ENCODE results near the gene VCL.
A peak's percentile ranks its signal among the peaks of the same experiment; 100 is the strongest.

VCL gene

GRCh38 chr10:74118804-74119203 is 120.9 kb downstream of the VCL start:
- Histone ChIP-seq H3K4me3 (ENCODE audit: severe bottlenecking) (no peak overlapping the region), H3K36me3 (ENCODE audit: low read depth) (peaks cover 89% of the 10 kb centered on the region), H3K27me3 (ENCODE audit: insufficient read depth, poor library complexity, severe bottlenecking) (no peaks in the 10 kb centered on the region), H3K4me1 (ENCODE audit: insufficient read depth, poor library complexity, severe bottlenecking) (peaks cover 11% of the 10 kb centered on the region), H3K27ac (ENCODE audit: poor library complexity, severe bottlenecking) (peak overlapping the region; percentile 67), H3K9me3 (ENCODE audit: severe bottlenecking) (no peaks in the 10 kb centered on the region)
- no peak for TF ChIP-seq CTCF (IDR thresholded peaks at IDR 0.05; ENCODE audit: poor library complexity, severe bottlenecking)
- ATAC-seq (ENCODE audit: low read depth) (peak; percentile 86), DNase-seq (ENCODE audit: low spot score) (no peak)

- DNase-seq (ENCODE audit: low spot score) (no peak), ATAC-seq (ENCODE audit: low read depth) (no peak)
- Histone ChIP-seq H3K9me3 (ENCODE audit: severe bottlenecking) (no peaks in the 10 kb centered on the region), H3K4me1 (ENCODE audit: insufficient read depth, poor library complexity, severe bottlenecking) (peaks cover 11% of the 10 kb centered on the region), H3K36me3 (ENCODE audit: low read depth) (peaks cover 89% of the 10 kb centered on the region), H3K4me3 (ENCODE audit: severe bottlenecking) (no peak overlapping the region), H3K27ac (ENCODE audit: poor library complexity, severe bottlenecking) (no peak overlapping the region), H3K27me3 (ENCODE audit: insufficient read depth, poor library complexity, severe bottlenecking) (no peaks in the 10 kb centered on the region)
- no peak for TF ChIP-seq CTCF (IDR thresholded peaks at IDR 0.05; ENCODE audit: poor library complexity, severe bottlenecking)
Observed at GRCh38 chr10:74120911-74121310, 123.0 kb downstream of the VCL start.

- no peak for TF ChIP-seq CTCF (IDR thresholded peaks at IDR 0.05; ENCODE audit: poor library complexity, severe bottlenecking)
- no peak for ATAC-seq (ENCODE audit: low read depth)
- H3K36me3 ChIP-seq (ENCODE audit: low read depth): peaks cover 89% of the 10 kb centered on the region
Observed at GRCh38 chr10:74121368-74121767, 123.5 kb downstream of the VCL start.

GRCh38 chr10:74122060-74122459 is 124.1 kb downstream of the VCL start:
- Histone ChIP-seq H3K9me3 (ENCODE audit: severe bottlenecking) (no peaks in the 10 kb centered on the region), H3K27me3 (ENCODE audit: insufficient read depth, poor library complexity, severe bottlenecking) (no peaks in the 10 kb centered on the region), H3K4me3 (ENCODE audit: severe bottlenecking) (no peak overlapping the region), H3K4me1 (ENCODE audit: insufficient read depth, poor library complexity, severe bottlenecking) (peaks cover 11% of the 10 kb centered on the region), H3K27ac (ENCODE audit: poor library complexity, severe bottlenecking) (no peak overlapping the region), H3K36me3 (ENCODE audit: low read depth) (peaks cover 88% of the 10 kb centered on the region)
- DNase-seq (ENCODE audit: low spot score): no peak
- no peak for TF ChIP-seq CTCF (IDR thresholded peaks at IDR 0.05; ENCODE audit: poor library complexity, severe bottlenecking)
- ATAC-seq (ENCODE audit: low read depth): no peak

More at GRCh38 chr10:74121368-74121767, 123.5 kb downstream of the VCL start:
- no peak overlapping the region for H3K4me3 ChIP-seq (ENCODE audit: severe bottlenecking)
- H3K4me1 ChIP-seq (ENCODE audit: insufficient read depth, poor library complexity, severe bottlenecking): peaks cover 11% of the 10 kb centered on the region
- no peaks in the 10 kb centered on the region for H3K9me3 ChIP-seq (ENCODE audit: severe bottlenecking)
- H3K27ac ChIP-seq (ENCODE audit: poor library complexity, severe bottlenecking): no peak overlapping the region
- DNase-seq (ENCODE audit: low spot score): no peak
- H3K27me3 ChIP-seq (ENCODE audit: insufficient read depth, poor library complexity, severe bottlenecking): no peaks in the 10 kb centered on the region

- H3K4me3 ChIP-seq (ENCODE audit: severe bottlenecking): no peak overlapping the region
- H3K4me1 ChIP-seq (ENCODE audit: insufficient read depth, poor library complexity, severe bottlenecking): peaks cover 11% of the 10 kb centered on the region
- no peaks in the 10 kb centered on the region for H3K27me3 ChIP-seq (ENCODE audit: insufficient read depth, poor library complexity, severe bottlenecking)
- DNase-seq (ENCODE audit: low spot score): no peak
- H3K36me3 ChIP-seq (ENCODE audit: low read depth): peaks cover 93% of the 10 kb centered on the region
- H3K9me3 ChIP-seq (ENCODE audit: severe bottlenecking): no peaks in the 10 kb centered on the region
- H3K27ac ChIP-seq (ENCODE audit: poor library complexity, severe bottlenecking): no peak overlapping the region
- no peak for TF ChIP-seq CTCF (IDR thresholded peaks at IDR 0.05; ENCODE audit: poor library complexity, severe bottlenecking)
- no peak for ATAC-seq (ENCODE audit: low read depth)
Observed at GRCh38 chr10:74123081-74123480, 125.2 kb downstream of the VCL start.
